8988T (cell line): ENCODE results near the gene NR2C2.

ENCODE experiments used
- DNase-seq: peaks from one replicate; pipeline ENCODE4 v3.0.0; 2011

NR2C2 gene

DNA sequence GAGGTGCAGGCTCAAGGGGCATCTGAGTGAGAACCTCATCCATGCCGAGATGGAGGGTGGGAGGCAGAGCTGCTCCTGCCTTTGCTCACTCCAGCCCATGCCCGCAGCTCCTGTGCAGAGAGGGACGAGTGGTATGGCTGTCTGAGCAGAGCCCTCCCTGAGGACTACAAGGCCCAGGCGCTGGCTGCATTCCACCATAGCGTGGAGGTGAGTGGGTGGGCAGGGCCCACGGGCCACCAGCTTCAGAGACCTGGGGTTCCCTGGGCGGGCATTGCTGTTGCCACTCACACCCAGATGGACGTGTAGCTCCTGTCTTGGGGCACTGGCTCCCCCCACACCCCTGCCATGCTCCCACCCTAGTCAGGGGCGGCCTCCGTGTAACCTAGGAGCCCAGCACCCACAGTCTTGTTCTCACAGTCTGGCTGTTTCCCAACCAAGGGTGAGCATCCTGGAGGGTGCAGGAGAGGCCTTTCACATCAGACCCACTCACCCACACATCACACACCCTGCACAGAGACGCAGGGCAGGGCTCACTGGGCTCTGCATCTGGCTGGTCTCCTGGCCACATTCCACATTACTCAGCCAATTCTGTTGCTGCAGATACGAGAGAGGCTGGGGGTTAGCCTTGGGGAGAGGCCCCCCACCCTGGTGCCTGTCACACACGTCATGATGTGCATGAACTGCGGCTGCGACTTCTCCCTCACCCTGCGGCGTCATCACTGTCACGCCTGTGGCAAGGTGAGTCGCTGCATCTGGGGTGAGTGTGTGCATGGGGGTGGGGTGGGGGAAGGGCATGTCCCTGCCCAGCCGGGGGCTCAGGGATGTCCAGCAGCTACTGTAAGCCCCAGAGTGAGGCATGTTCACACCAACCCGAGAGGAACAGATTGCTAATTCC, 25.3 kb upstream of the NR2C2 start:
- DNase-seq: no peak

DNA sequence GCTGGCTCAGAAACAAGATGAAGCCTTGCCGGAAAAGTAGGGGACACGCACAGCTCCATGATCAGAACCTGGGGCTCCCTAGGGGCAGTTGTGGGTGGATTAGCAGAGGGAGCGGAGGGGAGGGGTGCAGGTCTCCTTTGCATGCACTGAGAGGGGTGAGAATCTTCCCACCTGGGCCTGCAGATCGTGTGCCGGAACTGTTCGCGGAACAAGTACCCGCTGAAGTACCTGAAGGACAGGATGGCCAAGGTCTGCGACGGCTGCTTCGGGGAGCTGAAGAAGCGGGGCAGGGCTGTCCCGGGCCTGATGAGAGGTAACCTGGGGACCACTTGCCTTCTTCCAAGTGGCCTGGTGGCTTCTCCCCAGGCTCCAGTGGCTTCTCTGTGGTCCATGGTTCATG, 24.5 kb upstream of the NR2C2 start:
- DNase-seq: no peak

GRCh38 chr3:14923476-14923875, 23.9 kb upstream of the NR2C2 start:
- DNase-seq: no peak

GRCh38 chr3:14925729-14926591, 21.4 kb upstream of the NR2C2 start:
- peak; percentile 57 for DNase-seq

GRCh38 chr3:14926592-14926991, 20.8 kb upstream of the NR2C2 start:
- no peak for DNase-seq

DNA sequence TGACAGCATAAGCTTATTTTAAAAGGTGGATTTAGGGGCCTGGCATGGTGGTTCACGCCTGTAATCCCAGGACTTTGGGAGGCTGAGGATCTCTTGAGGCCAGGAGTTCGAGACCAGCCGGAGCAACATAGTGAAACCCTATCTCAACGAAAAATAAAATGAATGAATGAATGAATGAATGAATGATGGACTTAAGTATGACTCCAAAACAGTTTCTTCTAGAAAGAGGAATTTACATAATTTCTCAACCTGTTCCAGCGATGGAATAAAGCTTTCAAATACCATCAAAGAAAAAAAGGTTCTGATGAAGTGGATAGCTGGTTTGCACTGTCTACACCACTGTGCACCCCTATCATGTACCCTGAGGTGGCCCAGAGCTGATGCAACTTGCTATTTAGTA, 20.1 kb upstream of the NR2C2 start:
- no peak for DNase-seq

DNA sequence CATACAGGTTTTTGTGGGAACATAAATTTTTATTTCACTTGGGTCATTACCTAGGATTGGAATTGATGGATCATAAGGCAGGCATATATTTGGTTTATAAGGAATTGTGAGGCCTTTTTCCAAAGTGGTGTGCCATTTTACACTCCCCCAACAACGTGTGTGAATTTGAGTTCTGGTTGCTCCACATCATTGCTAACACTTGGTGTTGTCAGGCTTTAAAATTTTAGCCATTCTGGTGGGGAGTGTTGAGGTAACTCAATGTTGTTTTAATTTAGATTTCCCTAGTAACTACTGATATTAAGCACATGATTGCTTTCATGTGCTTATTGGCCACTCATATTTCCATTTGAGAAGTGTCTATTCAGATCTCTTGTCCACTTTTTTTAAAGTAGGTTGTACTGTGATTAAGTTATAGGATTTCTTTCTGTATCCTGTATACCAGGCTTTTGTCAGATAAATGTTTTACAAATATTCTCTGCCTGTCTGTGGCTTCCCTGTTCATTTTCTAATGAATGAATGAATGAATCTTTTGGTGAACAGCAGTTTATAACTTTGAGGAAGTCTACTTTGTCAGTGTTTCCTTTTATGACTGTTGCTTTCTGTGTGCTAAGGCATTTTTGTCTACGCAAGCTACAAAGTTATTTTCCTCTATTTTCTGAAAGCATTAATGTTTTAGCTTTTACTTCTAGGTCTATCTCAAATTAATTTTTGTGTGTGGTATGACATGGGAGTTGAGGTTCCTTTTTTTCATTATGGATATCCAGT, 17.9 kb upstream of the NR2C2 start:
- DNase-seq: no peak

DNA sequence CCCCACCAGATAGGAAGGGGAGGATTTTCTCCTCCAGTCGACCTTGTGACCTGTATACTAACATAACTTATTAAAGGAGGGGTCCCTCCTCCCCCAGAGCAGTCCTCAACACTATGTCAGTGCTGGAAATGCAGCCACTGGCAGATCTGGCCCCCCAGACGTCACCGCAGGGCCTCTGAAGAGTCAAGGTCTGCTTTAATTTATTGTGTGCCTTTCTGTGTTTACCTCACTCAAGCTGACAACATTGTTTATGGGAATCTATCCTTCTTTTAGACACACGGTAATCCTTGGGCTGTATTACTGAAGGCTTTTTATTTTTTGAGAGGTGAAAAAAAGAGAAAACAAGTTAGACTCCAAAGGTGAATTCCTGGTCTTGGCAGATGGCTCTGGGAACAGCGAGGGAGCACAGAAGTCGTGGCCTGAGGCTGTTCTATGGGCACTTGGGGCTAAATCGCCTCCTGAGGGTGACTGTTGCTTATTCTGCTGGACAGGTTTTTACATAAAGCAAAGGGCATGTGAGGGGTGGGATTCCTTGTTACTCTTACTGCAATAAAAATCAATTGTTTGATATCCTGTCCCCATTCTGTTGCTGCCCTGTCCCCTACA, 13.5 kb upstream of the NR2C2 start:
- no peak for DNase-seq

- no peak for DNase-seq
Measured at GRCh38 chr3:14935592-14936345, 11.6 kb upstream of the NR2C2 start.

DNA sequence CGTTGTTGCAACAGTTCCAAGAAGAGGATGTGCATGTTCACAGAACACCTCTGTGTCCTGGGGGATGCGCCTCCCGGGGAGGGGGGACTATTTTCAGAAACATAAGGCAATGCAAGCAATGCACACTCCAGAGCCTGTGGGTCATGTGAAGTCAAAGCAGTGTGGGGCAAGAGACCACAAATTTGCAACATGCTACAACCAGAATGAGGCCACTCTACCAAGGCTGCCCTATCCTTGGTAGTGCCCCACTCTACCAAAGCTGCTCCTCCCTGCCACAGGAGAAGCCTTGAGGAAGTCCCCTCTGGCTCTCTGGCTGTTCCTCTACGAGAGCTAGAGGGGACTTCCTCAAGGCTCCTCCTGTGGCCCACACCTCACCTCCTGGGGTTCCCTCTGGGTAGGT, 8.4 kb upstream of the NR2C2 start:
- DNase-seq: no peak

DNA sequence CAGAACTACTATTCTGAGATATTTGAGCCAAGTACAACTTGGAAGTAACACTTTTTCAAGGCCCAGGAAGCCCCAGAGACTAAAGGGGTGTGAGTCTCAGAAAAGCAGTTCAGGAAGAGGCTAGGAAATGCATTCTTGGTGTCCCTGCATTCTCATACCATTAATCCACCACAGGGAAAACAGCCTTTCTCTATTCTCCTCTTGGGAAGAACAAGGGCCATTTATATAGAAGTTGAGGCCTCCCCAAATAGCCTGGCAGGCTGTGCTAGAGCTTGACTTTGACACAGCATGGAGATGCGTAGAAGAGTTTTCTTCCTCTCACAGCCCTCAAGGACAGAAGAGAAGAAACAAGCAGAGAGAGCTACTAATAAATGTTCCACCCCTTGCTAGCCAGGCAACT, 5.5 kb upstream of the NR2C2 start:
- DNase-seq: no peak

DNA sequence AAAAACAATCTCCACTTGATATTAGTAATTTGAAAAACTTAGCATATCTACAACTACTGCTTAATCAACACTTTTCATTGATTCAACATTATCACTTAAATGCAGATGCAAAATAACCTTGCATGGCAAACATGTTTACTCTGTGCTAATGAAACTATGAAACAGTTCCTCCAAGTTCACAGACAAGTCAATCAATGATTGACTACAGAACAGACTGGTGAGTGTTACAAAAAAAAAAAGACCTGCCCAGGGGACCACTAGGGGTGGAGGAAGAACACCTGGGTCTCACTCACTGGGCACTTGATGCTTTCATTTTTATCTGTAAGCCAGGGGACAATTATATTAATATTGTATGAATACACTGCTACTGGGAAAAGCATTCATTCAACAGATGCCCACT, 4.3 kb upstream of the NR2C2 start:
- no peak for DNase-seq

DNA sequence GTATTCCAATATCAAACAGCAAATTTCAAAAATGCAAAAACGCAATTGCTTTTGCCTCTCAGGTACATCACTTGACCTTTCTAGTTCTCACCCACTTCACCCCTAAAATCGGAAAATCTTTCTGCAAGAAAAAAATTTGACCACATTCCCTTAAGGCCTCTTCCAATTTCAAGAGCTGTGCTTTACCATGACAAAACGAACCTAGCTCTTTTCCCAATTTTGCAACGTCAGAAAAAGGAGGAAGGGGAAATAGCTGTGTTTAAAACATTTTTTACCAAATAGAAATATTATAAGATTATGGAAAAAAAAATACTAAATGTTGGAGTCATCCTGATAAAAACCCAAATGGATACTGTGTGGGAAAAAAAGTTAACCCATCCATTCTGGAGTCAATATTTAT, 1.1 kb upstream of the NR2C2 start:
- no peak for DNase-seq

DNA sequence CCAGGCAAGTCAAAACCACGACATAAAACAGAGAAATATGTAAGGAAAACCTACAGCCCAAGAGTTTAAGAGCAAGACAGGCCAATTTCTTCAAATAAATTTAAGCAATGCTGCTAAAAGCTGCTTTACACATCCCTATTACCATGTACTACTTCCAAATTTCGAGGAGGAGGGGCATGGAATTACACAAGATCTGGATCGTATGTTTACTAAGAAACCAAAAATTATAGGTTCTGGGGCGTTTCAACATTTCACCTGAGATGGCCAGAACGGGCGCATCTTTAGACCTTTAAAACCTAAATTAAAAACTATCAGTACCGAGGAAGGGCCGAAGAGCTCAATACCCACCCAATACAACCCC, 664 bp upstream of the NR2C2 start:
- DNase-seq: no peak

DNA sequence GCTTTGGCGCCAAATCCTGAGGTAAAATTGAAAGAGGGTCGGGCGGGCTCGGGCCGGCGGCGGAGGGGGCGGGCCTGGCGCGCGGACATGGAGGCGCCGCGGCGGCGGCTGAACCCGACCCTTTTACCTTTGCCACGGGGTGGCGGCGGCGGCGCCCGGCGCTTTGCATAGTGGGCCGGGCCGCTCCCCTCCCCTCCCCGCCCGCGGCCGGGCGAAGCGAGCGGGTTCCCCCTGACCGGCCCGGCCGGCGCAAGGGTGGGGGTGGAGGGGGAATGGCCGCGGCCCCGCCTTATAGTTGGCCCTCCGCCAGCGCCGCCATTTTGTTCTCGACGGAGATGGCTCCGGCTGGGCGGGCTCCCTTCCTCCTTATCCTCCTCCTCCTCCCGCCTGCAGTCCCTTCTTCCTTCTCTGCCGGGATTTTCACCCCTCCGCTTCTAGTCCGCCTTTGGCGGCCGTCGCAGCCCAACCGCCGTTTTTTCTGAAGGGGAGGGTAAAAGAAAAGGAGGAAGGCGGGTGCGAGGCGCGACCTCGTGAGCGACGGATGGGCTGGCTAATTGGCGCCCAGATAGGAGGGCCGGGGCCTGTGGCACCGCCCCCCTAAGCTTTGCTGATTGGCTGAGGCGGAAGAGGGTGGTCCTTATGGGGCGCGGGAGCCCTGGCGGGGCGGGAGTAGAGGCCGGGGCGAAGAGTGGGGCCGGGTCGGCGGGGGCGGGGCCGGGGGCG, 664 bp downstream of the NR2C2 start:
- DNase-seq: peak; percentile 97

GRCh38 chr3:14948609-14949038, 1.2 kb downstream of the NR2C2 start:
- no peak for DNase-seq

DNA sequence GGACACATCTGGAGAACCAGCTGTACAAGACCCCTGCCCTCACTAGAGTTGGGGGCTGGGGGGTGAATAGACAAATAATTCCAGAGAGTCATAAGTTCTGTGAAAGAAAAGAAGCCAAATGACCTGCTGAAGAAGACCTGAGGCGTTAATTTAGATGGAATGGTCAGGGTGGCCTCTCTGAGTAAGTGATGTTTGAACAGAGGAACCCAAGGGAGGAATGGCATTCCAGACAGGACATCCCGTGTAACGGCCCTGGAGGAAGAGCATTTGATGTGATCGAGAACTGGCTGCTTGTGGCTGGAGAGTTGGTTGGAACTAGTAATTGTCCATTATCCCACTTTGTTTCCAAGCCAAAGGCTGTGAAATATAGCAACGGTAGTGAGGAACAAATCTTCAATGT, 1.7 kb downstream of the NR2C2 start:
- no peak for DNase-seq

- no peak for DNase-seq
Measured at GRCh38 chr3:14950274-14950673, 2.9 kb downstream of the NR2C2 start.

DNA sequence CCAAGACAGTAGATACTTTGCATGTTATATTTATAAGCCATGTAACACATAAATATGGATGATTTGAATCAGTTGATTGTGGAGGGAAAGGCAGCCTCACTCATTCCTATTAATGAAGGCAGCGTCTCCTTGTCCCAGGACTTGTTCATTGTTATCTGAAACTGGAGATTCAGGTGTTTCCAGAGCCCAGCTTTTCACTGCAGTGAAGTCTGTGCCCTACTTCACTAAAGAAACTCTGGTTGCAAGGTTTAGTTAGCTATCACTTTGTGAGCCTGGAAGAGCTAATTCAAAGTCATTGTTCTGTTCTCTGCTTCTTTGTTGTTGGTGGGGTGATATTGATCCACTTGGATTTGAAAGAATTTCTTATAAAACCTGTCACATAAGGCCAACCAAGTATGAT, 9.8 kb downstream of the NR2C2 start:
- no peak for DNase-seq

GRCh38 chr3:14957925-14958324, 10.5 kb downstream of the NR2C2 start:
- DNase-seq: no peak

DNA sequence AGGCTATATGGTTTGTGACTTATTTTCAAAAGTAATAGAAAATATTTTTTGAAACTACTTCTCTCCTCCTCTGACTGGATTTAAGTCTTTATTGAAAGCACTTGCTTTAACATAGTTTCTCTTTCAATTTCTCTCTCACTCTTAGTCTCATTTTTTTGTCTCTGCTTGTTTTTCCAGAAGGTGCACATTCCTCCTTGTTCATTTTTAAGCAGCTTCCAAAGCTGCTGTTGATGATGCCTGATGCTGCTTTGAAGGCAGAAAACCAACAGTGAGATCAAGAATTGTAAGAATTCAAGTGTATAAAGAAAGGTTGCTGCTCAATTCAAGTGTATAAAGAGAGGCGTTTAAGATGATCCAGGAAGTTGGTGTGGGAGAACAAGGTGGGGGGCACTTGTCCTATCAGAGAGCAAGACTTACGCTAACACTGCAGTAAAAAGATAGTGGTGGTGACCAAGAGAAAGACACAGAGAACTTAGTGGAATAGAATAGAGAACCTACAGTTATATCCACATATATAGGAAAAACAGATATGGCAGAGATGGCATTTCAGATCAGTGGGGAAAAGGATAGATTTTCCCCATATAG, 12.1 kb downstream of the NR2C2 start:
- DNase-seq: no peak
